ENCODE measurements around the gene SLC34A1.

DNA sequence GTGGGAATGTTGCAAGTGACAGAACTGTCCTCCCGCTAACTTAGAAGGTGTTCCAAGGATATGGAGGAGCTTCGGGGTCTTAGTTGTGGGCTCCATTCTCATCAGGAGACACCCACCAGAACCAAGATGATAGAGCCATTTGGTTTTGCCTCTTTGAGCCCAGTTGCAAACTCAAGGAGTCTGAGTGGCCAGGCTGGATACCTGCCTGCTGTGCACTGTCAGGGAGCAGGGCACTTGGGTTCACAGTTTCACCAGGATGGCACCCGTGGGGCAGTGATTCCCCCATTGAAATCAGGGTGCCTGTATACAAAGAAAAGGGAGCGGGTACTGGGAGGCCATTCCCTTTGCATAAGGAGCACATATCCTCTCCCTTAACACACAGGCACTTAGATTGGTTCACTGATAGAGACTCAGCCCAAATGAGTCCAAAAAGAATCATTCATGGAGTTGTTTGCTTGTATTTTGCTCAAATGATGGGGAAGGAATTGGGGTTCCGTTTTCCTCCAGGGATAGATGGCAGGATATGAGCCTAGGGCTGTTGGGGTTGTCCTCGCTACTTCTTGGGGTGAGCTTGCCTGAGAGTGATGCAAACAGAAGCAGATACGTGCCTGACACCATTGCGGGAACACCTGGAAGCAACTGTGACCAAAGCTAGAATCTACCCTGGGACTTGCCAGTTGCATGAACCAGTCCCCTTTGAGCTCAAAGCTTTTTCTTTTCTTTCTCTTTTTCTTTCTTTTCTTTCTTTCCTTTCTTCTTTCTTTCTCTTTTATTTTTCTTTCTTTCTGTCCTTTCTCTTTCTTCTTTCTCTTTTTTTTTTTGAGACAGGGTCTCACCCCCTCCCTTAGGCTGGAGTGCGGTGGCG, 61.0 kb downstream of the SLC34A1 start:
- TF ChIP-seq POLR2A (IDR thresholded peaks at IDR 0.05; ENCODE audit: low read length) (peak; percentile 10), GATA1 (IDR thresholded peaks at IDR 0.05; ENCODE audit: low read depth, low read length) (no peak)
